AG09319 (cell line): ENCODE data around the gene HCRTR2.
"Not testable (repeated sequence)": the region's sequence is repeated elsewhere in the genome, so short reads cannot be mapped to it uniquely, and the experiment has no call there.

ENCODE experiments used
- DNase-seq: peaks from one replicate; pipeline ENCODE4 v3.0.0-alpha.2; 2010; ENCODE audit warnings: low read depth; ENCODE audit errors: extremely low read depth
- CTCF ChIP-seq: IDR thresholded peaks from 2 replicates; pipeline ENCODE4 v1.5.1; 2011; ENCODE audit warnings: low read depth, mild to moderate bottlenecking, inconsistent platforms, low read length, moderate library complexity

Gene HCRTR2

GRCh38 chr6:55293116-55293515 lies 118.8 kb downstream of the HCRTR2 start:
- DNase-seq = no peak
- TF ChIP-seq CTCF = peak; percentile 25

- not testable (repeated sequence) for DNase-seq
Observed at GRCh38 chr6:55297214-55297613, 122.9 kb downstream of the HCRTR2 start.

- no peak for DNase-seq
- no peak for TF ChIP-seq CTCF
Observed at GRCh38 chr6:55299286-55299985, 125.1 kb downstream of the HCRTR2 start.

GRCh38 chr6:55304747-55305146 lies 130.4 kb downstream of the HCRTR2 start:
- DNase-seq = no peak
- no peak for TF ChIP-seq CTCF

- DNase-seq = no peak
- no peak for TF ChIP-seq CTCF
Observed at GRCh38 chr6:55319961-55320695, 145.8 kb downstream of the HCRTR2 start.

GRCh38 chr6:55320696-55321086 lies 146.4 kb downstream of the HCRTR2 start:
- no peak for TF ChIP-seq CTCF
- no peak for DNase-seq

- TF ChIP-seq CTCF = no peak
- DNase-seq = no peak
Observed at GRCh38 chr6:55327169-55327568, 152.9 kb downstream of the HCRTR2 start, which contains the start of gene GFRAL. Gene GFRAL (plus strand): TSS chr6:55327469. CDS start chr6:55327555, 86 bp downstream.
